Measurements from ENCODE around the gene MLEC.

MLEC gene

DNA sequence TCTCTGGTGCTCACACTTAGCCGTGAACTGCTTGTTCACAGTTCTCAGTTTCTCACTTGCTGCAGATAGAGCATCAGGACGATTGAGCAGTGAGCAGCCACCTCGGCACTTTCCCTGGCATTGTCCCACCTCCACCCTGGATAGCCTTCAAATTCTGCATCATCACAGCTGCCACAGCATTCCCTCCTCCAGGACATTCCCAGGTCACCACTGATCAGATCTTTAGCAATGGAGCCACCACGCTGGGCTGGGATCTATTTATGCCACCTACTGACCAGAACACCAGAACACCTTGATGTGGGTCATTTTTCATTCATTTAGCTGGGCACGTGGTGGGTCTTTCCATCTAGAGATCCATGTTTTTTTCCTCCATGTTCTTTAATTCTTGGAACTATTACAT lies 62.3 kb downstream of the MLEC start:
- no peak for DNase-seq

DNA sequence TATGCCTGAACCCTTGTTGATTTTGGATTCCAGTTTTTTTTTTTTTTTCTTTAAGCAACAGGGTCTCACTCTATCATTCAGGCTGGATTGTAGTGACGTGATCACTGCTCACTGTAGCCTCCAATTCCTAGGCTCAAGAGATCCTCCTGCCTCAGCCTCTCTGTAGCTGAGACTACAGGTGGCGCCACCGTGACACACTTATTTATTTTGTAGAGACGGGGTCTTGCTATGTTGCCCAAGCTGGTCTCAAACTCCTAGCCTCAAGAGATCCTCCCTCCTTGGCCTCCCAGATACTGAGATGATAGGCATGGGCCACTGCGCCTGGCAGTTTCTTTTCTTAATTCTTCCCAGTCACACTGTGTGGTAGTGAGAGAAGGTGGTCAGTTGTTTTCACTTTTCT lies 63.9 kb downstream of the MLEC start:
- DNase-seq, result no peak

DNA sequence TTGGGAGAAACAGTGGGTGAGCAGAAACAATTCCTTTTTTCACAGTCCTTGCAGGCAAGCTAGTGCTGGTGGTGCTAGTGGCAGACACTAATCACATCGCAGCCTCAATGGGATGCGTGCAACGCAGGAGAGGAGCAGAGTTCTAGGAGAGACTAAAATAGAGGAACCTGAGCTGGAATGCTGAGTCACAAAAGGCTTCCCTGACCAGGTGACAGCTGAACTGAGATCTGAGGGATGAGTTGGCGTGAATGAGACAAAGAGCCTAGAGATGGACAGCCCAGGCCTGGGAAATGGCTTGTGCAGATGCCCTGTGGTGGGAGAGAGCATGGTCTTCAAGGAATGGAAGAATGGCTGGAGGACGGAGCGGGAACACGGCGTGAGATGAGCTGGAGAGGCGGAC lies 64.4 kb downstream of the MLEC start:
- no peak for DNase-seq
